GM19035 (cell line): ENCODE data around the gene SETD5.

Experiments
- ATAC-seq: cut with Tn5 transposase; IDR thresholded peaks from one replicate; pipeline ENCODE4 v1.9.1; 2021; ENCODE audit not compliant: unreplicated experiment

SETD5 gene

DNA sequence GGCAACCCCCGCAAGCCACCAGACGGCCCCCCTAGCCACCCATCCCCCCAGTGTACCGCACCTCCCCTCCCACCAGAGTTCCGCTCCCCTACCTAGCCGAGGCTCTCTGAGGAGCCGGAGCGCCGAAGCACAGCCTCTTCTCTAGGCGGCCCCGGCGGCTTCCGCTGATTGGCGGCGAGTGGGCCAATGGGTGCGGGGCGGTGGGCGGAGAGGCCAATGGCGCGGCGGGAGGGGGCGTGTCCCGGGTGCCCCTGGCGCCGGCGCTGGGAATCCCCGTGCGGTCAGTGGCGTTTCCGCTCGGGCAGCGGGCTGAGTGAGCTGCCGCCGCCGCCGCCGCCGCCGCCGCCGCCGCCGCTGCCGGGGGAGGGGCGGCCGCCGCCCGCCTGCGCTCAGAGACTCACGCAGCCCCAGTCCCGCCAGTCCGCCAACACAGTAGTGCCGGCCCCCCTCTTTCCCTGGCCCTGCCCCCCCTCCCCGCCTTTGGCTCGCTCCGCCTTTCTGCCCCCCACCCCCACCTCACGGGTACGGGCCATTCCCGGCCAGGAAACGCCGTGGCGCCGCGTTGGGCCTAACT is at the start of gene SETD5:
Gene SETD5 (plus strand): TSS at position 284 of the 574 bp plus-strand sequence. CDS start 31,324 bp downstream, outside the sequence.
- ATAC-seq, result peak; percentile 54

GRCh38 chr3:9347887-9348286 is 49.5 kb upstream of the SETD5 start:
- ATAC-seq, result no peak

GRCh38 chr3:9349321-9350117 is 47.9 kb upstream of the SETD5 start:
- ATAC-seq, result no peak

DNA sequence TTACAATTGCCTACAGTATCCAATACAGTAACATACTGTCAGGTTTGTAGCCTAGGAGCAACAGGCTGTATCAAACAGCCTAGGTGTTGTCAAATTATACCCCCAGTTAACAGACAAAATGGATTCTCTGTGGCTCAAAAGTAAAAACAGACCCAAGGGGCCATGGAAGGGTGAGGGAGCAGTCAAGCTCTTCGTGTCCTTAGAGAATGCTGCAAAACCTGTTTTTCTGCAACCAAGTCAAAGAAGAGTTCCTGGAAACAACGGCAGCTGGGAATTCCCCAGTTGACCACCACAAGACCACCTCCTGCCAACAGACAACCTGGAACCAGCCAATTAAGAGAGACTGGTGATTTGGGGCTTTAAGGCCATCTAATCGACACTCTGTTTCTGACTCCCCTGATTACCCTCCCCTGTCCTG is 45.7 kb upstream of the SETD5 start:
- ATAC-seq, result no peak

GRCh38 chr3:9352917-9353752 is 44.3 kb upstream of the SETD5 start:
- ATAC-seq, result no peak

- no peak for ATAC-seq
These were observed 35.6 kb upstream of the SETD5 start for GRCh38 chr3:9361691-9362388.

DNA sequence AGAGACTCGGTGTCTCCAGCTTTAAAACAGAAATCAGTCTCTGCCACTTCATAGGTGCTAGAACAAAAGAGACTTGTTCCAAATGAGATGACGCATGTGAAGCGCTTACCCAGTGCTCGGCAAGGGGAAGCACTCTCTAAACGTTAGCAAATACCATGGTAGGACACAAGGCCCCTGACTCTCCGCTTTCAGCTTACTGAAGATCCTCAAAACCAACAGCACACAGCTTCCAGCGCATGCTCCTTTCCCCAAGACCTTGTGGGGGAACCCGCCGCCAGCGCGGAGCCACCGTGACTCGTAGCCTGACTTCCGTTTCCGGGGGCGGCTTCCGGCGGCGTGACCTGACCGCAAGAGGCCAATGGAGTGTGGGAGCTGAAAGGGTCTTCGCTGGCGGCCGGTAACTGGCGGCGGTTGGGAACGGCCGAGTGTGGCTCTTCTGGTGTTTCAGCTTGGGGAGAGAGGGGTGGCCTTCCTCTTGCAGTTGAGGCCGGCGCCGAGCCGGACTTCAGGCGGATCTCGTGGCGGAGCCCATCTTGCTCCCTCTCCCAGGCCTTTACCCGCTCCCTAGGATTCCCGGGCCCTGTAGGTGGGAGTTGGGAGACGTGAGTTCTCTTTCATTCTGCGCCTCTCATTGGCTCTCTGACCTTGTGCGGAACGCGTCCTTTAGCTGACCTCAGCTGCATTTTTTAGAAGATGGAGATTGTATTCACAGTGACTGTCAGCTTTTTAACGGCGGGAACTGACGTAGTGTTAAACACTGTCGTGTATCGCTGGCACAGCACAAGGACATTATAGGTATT is 34.5 kb upstream of the SETD5 start, which contains the start of gene THUMPD3:
Gene THUMPD3 (plus strand): TSS at position 324 of the 800 bp plus-strand sequence. CDS start 2,015 bp downstream, outside the sequence.
- ATAC-seq, result peak; percentile 98

- ATAC-seq, result no peak
These were observed 27.9 kb upstream of the SETD5 start for GRCh38 chr3:9369508-9369907.

DNA sequence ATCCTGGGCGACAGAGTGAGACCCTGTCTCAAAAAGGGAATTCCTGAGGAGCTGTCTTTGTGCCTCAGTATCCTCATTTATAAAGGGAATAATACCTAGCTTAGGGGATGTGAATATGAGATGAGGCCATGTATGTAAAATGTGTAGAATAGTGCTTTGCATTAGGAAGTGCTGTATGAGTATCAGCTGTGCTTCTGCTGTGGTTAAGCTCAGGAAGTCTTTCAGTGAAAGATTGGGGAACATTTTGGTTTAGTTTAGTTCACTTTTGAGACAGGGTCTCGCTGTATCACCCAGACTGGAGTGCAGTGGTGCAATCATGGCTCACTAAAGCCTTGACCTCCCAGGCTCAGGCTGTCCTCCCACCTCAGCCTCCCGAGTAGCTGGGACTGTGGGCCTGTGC is 23.9 kb upstream of the SETD5 start:
- ATAC-seq, result no peak

DNA sequence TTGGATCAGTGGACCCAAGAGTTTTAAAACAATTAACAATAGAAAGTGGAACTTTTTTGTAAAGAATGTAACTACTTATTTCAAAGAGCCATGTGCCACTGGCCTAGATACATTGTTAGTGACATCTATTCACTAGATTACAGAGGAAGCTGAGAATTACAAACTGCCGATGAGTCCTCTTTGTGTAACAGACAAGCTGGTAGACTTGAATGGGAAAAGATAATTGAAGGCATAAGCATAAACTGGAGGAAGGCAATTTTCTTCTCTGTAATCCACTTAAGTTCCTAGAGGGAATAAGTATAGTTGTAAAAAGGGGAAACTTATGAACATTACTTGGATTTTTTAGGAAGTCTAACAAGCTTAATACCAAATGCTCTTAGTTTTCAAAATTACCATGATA is 19.4 kb upstream of the SETD5 start:
- ATAC-seq, result no peak

DNA sequence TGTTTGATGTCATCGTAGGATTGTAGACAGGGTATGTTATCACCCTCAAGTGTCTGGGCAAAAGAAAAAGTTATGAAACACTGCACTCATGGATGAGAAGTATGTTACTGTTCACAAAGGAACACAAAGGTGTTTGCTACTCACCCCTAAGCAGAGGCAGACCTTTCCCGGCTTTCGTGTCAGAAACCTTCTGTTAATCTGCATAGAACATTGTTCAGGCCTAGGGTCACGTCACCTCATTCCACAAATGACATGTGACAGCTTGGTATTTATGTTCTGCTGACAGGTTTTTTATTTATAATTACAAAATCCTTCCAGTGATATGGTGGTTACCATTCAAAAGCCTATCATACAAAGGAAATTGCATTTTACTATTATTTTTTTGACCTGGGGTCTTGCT is 18.1 kb upstream of the SETD5 start:
- ATAC-seq, result no peak

DNA sequence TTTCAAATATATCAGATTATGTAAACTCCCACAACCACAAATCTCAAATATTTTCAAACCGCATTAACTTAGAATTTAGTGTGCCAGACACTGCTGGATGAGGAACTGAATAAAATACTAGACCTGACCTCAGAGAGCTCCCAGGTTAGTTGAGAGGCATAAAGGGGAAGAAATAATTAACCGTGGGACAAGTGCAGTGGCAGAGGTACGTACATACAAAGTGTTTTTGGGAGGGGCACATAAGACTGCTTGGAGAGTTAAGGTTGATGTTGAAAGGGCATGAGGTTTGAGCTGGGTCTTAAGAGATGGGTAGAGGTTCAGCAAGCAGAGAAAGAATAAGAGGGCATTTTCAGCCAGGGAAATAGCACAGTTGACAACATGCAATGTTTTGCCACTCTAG is 17.4 kb upstream of the SETD5 start:
- no peak for ATAC-seq

DNA sequence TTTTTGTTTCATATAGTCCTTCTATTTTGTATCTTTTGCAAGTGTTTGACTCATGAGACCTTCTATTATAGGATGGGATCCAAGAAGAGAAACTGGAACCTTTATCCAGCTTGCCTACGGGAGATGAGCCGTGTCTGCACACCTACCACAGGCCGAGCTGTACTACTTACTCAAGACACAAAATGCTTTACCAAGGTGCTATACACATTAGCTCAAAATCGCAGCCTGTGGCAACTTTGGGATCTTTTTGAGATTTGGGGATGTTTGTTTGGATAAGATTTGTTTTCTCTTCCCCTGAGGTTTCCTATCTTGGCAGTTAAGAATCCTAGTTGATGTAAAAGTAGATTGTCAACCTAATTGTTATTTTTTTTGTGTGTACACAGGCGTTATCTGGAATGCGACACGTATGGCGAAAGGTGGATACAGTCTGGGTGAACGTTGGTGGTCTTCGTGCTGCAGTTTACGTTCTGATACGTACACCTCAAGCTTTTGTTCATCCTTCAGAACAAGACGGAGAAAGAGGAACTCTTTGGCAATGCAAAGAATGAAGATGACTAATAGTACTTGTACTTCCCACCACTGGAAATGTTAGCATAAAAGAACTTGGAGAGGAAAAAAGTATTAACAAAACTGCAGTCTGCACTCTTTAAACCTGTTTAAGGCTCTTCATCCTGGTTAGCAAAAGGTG is 13.1 kb upstream of the SETD5 start:
- ATAC-seq, result no peak

DNA sequence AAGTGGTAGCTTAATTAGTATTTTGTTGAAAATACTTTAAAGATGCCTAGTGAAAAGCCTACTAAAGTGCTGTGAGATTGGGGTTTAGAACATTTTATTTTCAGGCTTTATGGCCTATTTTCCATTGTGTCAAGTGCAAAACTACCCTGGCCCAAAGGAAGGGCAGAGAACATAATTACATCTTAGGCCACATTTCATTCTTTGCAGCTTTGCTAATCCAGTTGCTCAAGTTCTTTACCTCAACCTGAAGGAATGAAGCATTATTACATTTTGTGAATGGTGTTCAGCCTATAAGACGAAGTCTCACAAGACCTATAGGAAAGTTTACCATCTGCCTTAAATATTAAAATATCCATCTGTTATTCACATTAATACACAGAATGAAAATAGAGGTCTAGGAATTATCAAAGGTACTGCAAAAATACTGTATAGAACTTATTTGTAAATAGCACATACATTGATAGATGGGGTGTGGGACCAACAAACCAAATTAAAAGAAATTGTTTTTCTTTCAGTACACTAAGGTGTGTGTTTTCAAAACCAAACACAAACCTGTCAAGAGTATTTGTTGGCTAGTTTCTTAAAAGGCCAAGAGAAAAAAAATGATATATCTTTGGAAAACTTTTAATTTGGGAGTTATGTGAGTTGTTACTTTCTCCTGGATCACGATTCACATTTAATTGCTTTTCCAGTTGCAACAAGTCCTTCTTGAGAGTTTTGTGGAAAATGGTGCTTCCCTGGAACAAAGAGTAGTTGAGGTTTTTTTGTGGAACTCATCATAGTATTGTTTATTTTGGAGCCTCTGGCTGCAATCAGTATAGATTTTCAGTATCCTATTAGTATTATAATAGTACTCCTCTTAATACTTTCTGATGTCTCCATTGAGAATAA is 12.0 kb upstream of the SETD5 start:
- no peak for ATAC-seq

DNA sequence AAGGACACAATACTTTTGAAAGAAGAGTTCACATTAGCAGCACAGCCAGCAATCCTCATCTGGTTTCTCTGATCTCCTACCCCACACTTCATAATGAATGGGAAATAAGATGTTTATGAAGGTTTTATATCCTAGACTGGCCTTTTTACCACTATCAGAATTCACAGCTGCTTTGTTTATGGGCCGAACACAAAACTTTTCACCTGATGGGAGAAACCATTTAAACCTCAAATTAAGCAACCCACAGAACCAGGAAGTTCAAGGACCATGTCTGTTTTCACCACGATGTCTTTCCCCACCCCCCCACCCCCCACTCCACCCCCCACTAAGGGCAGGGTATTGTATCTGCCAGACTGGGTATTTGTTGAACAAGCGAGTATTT is 11.3 kb upstream of the SETD5 start:
- ATAC-seq, result no peak

GRCh38 chr3:9386501-9387321 is 10.7 kb upstream of the SETD5 start:
- no peak for ATAC-seq

DNA sequence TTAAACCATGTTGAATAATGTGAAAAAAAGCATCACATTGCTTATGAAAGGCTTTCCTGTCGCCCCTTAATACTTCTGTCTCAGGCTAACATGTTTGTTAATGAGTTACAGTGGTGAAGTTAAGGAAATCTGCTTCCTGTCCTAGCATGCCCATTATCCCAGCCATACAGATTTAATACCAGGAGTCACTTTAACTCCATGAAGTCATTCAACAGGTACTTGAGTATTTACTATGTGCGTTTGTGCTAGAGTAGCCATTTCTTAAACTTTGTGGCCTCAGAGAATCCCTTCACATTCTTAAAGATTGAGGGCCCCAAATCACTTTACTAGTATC is 10.1 kb upstream of the SETD5 start:
- ATAC-seq, result no peak

DNA sequence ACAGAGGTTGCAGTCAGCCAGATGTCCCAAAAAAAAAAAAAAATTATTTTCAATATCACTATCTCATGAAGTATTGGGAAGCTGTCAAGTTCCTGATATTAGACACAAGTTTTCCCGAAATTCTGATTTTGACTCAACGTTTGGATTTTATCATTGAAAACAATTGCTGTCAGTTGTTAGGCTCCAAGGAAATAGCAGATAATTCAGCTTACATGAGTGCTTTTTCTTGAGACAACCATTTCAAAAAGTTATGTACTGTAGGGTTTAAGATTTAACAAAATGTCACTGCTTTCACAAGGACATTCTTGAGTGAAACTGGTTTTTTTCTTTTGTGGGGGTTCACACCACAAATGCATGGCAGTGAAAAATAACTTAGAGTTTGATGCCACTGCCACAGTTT is 9.3 kb upstream of the SETD5 start:
- no peak for ATAC-seq
